Measurements from ENCODE around the gene BABAM1. TPM values are rescaled to one million over a fixed set of nuclear protein-coding genes. Genes with fewer than 3 reads are reported as not detected.
A peak's percentile ranks its signal among the peaks of the same experiment; 100 is the strongest.
"Not testable (repeated sequence)": the region's sequence is repeated elsewhere in the genome, so short reads cannot be mapped to it uniquely, and the experiment has no call there.

Gene BABAM1
- total RNA-seq, 1 donor from 2014 or later, result 127 TPM

- Mint-ChIP-seq H3K36me3 (ENCODE audit: low read depth) (peaks cover 8% of the 10 kb centered on the region), H3K4me1 (peaks cover 3% of the 10 kb centered on the region)
These were observed 26.4 kb downstream of the BABAM1 start for GRCh38 chr19:17293605-17294004.

GRCh38 chr19:17294051-17294891 lies 27.0 kb downstream of the BABAM1 start:
- intact Hi-C loops (cut with micrococcal nuclease), result no loop called here
- Mint-ChIP-seq H3K4me1 (peaks cover 3% of the 10 kb centered on the region), H3K4me3 (no peak overlapping the region), H3K36me3 (ENCODE audit: low read depth) (peaks cover 10% of the 10 kb centered on the region), H3K27me3 (peaks cover 7% of the 10 kb centered on the region), H3K27ac (no peak overlapping the region), H3K9me3 (no peaks in the 10 kb centered on the region)
- peak; percentile 88 for DNase-seq

More at GRCh38 chr19:17293605-17294004, 26.4 kb downstream of the BABAM1 start:
- Mint-ChIP-seq H3K27ac (no peak overlapping the region), H3K4me3 (no peak overlapping the region), H3K9me3 (no peaks in the 10 kb centered on the region), H3K27me3 (peaks cover 7% of the 10 kb centered on the region)
- intact Hi-C loops (cut with micrococcal nuclease), result no loop called here
- DNase-seq, result no peak

- H3K36me3 Mint-ChIP-seq (ENCODE audit: low read depth), result peaks cover 14% of the 10 kb centered on the region
- DNase-seq; H3K27me3 Mint-ChIP-seq; H3K4me3 Mint-ChIP-seq; H3K27ac Mint-ChIP-seq; intact Hi-C loops (cut with micrococcal nuclease); H3K4me1 Mint-ChIP-seq; H3K9me3 Mint-ChIP-seq: not testable (repeated sequence)
These were observed 28.3 kb downstream of the BABAM1 start for GRCh38 chr19:17295551-17295950.

- DNase-seq, result no peak
- Mint-ChIP-seq H3K4me1 (peaks cover 3% of the 10 kb centered on the region), H3K9me3 (no peaks in the 10 kb centered on the region), H3K27ac (no peak overlapping the region), H3K27me3 (no peaks in the 10 kb centered on the region), H3K36me3 (ENCODE audit: low read depth) (peaks cover 16% of the 10 kb centered on the region), H3K4me3 (no peak overlapping the region)
- intact Hi-C loops (cut with micrococcal nuclease), result no loop called here
These were observed 29.0 kb downstream of the BABAM1 start for GRCh38 chr19:17296273-17296672.

GRCh38 chr19:17296976-17297375 lies 29.7 kb downstream of the BABAM1 start:
- Mint-ChIP-seq H3K4me3 (no peak overlapping the region), H3K36me3 (ENCODE audit: low read depth) (peaks cover 17% of the 10 kb centered on the region), H3K4me1 (peaks cover 5% of the 10 kb centered on the region), H3K27ac (no peak overlapping the region), H3K9me3 (no peaks in the 10 kb centered on the region), H3K27me3 (no peaks in the 10 kb centered on the region)
- DNase-seq, result no peak
- intact Hi-C loops (cut with micrococcal nuclease), result no loop called here

GRCh38 chr19:17300992-17301619 lies 33.9 kb downstream of the BABAM1 start:
- no peak for DNase-seq
- Mint-ChIP-seq H3K27me3 (no peaks in the 10 kb centered on the region), H3K36me3 (ENCODE audit: low read depth) (peaks cover 18% of the 10 kb centered on the region), H3K4me1 (peaks cover 24% of the 10 kb centered on the region), H3K4me3 (no peak overlapping the region), H3K27ac (no peak overlapping the region), H3K9me3 (no peaks in the 10 kb centered on the region)
- intact Hi-C loops (cut with micrococcal nuclease), result no loop called here

GRCh38 chr19:17302391-17303166 lies 35.3 kb downstream of the BABAM1 start:
- intact Hi-C loops (cut with micrococcal nuclease), result no loop called here
- peaks cover 26% of the 10 kb centered on the region for H3K4me1 Mint-ChIP-seq
- peak overlapping the region; percentile 76 for H3K4me3 Mint-ChIP-seq
- H3K36me3 Mint-ChIP-seq (ENCODE audit: low read depth), result peaks cover 19% of the 10 kb centered on the region
- DNase-seq, result peak; percentile 66
- peak overlapping the region; percentile 20 for H3K27ac Mint-ChIP-seq
- no peaks in the 10 kb centered on the region for H3K27me3 Mint-ChIP-seq
- no peaks in the 10 kb centered on the region for H3K9me3 Mint-ChIP-seq

- no peaks in the 10 kb centered on the region for H3K27me3 Mint-ChIP-seq
- H3K9me3 Mint-ChIP-seq, result no peaks in the 10 kb centered on the region
- intact Hi-C loops (cut with micrococcal nuclease), result no loop called here
- peak within 1 kb of the TSS; percentile 62 for H3K27ac Mint-ChIP-seq
- H3K4me3 Mint-ChIP-seq, result peak within 1 kb of the TSS; percentile 76
- peaks cover 19% of the 10 kb centered on the region for H3K36me3 Mint-ChIP-seq (ENCODE audit: low read depth)
- peak; percentile 99 for DNase-seq
- peaks cover 30% of the 10 kb centered on the region for H3K4me1 Mint-ChIP-seq
These were observed 36.1 kb downstream of the BABAM1 start, which contains the start of gene ABHD8 for GRCh38 chr19:17303167-17303939. Gene ABHD8 (minus strand): TSS chr19:17303425. CDS start chr19:17301616, 1,809 bp downstream.

- no peak overlapping the region for H3K27ac Mint-ChIP-seq
- intact Hi-C loops (cut with micrococcal nuclease), result no loop called here
These were observed 36.7 kb downstream of the BABAM1 start for GRCh38 chr19:17303940-17304267.

GRCh38 chr19:17304386-17305215 lies 37.4 kb downstream of the BABAM1 start:
- DNase-seq, result peak; percentile 63
- H3K4me1 Mint-ChIP-seq, result peaks cover 36% of the 10 kb centered on the region
- peaks cover 21% of the 10 kb centered on the region for H3K36me3 Mint-ChIP-seq (ENCODE audit: low read depth)
- H3K27me3 Mint-ChIP-seq, result no peaks in the 10 kb centered on the region
- H3K9me3 Mint-ChIP-seq, result no peaks in the 10 kb centered on the region
- intact Hi-C loops (cut with micrococcal nuclease), result loop anchor here (1.0 to 5.0 kb wide), 4 partner anchors 12 to 115 kb away; partner anchors contain the start of genes BABAM1 and OCEL1
- peak overlapping the region; percentile 91 for H3K4me3 Mint-ChIP-seq
- peak overlapping the region; percentile 93 for H3K27ac Mint-ChIP-seq

More at GRCh38 chr19:17303940-17304267, 36.7 kb downstream of the BABAM1 start:
- Mint-ChIP-seq H3K36me3 (ENCODE audit: low read depth) (peaks cover 17% of the 10 kb centered on the region), H3K4me3 (peak overlapping the region; percentile 76), H3K9me3 (no peaks in the 10 kb centered on the region), H3K4me1 (peaks cover 30% of the 10 kb centered on the region), H3K27me3 (no peaks in the 10 kb centered on the region)
- peak; percentile 57 for DNase-seq

- no peaks in the 10 kb centered on the region for H3K27me3 Mint-ChIP-seq
- peaks cover 37% of the 10 kb centered on the region for H3K4me1 Mint-ChIP-seq
- peaks cover 20% of the 10 kb centered on the region for H3K36me3 Mint-ChIP-seq (ENCODE audit: low read depth)
- H3K27ac Mint-ChIP-seq, result peak overlapping the region; percentile 93
- intact Hi-C loops (cut with micrococcal nuclease), result loop anchor here (1.0 to 5.0 kb wide), 4 partner anchors 13 to 114 kb away; partner anchors contain the start of genes BABAM1 and OCEL1
- peak overlapping the region; percentile 91 for H3K4me3 Mint-ChIP-seq
- no peaks in the 10 kb centered on the region for H3K9me3 Mint-ChIP-seq
- DNase-seq, result no peak
These were observed 37.9 kb downstream of the BABAM1 start for GRCh38 chr19:17305216-17305516.

- peak within 1 kb of the TSS; percentile 93 for H3K27ac Mint-ChIP-seq
- intact Hi-C loops (cut with micrococcal nuclease), result loop anchor here (1.0 to 5.0 kb wide), 4 partner anchors 13 to 114 kb away; partner anchors contain the start of genes BABAM1 and OCEL1
- peak within 1 kb of the TSS; percentile 91 for H3K4me3 Mint-ChIP-seq
- peak; percentile 98 for DNase-seq
- peaks cover 17% of the 10 kb centered on the region for H3K36me3 Mint-ChIP-seq (ENCODE audit: low read depth)
- H3K9me3 Mint-ChIP-seq, result no peaks in the 10 kb centered on the region
- H3K4me1 Mint-ChIP-seq, result peaks cover 42% of the 10 kb centered on the region
- no peaks in the 10 kb centered on the region for H3K27me3 Mint-ChIP-seq
These were observed 38.5 kb downstream of the BABAM1 start, which contains the start of gene MRPL34 for GRCh38 chr19:17305517-17306284. Gene MRPL34 (plus strand): TSS chr19:17305872. CDS start chr19:17305893, 21 bp downstream.
